GM12873 (cell line): ENCODE results near the gene SLC22A5.

Source experiments
- CTCF ChIP-seq: IDR thresholded peaks from 2 replicates; pipeline ENCODE4 v1.5.1; 2012; ENCODE audit warnings: low read depth, mild to moderate bottlenecking, moderate library complexity, low read length, control low read depth; ENCODE audit not compliant: insufficient read depth; ENCODE audit errors: missing control alignments

Gene SLC22A5

GRCh38 chr5:132408965-132409364 is 39.5 kb downstream of the SLC22A5 start:
- TF ChIP-seq CTCF: no peak

- peak; percentile 60 for TF ChIP-seq CTCF
Measured at GRCh38 chr5:132410451-132411303, 41.2 kb downstream of the SLC22A5 start.

- TF ChIP-seq CTCF: no peak
Measured at GRCh38 chr5:132411304-132412013, 41.9 kb downstream of the SLC22A5 start.

GRCh38 chr5:132413567-132413966 is 44.1 kb downstream of the SLC22A5 start:
- TF ChIP-seq CTCF: no peak

GRCh38 chr5:132414634-132415378 is 45.3 kb downstream of the SLC22A5 start:
- no peak for TF ChIP-seq CTCF

- no peak for TF ChIP-seq CTCF
Measured at GRCh38 chr5:132416306-132417009, 46.9 kb downstream of the SLC22A5 start.
